HCT116 (cell line): Measurements from ENCODE around the gene CCKAR. TPM values are rescaled to one million over a fixed set of nuclear protein-coding genes. Genes with fewer than 3 reads are reported as not detected.

Experiments used
- ATAC-seq: fragments of 200-7000 bp; cut with Tn5 transposase; 2 replicates; pipeline ENCODE4 v1.9.1; 2020; ENCODE audit warnings: mild to moderate bottlenecking, moderate library complexity
- BruUV-seq: library from RNA; stranded (reverse); fragments of 400-500 nt; replicated peaks from 2 replicates; lab custom pipeline; 2021; lab: Mats Ljungman, UMichigan
- CTCF ChIA-PET: fragments of 300-600 bp; sonication (Branson Sonifier 250); formaldehyde crosslinking; loops from one replicate; lab custom pipeline; 2021; ENCODE audit warnings: antibody characterized with exemption; lab: Charles Lee
- POLR2A ChIA-PET: fragments of 300-600, 350-600 bp; sonication (Branson Sonifier 250); formaldehyde crosslinking; loops from one replicate; lab custom pipeline; 2021; ENCODE audit warnings: antibody characterized with exemption; lab: Charles Lee
- RAD21 ChIA-PET, 2 experiments: fragments of 300-600 bp; sonication (Branson Sonifier 250); formaldehyde crosslinking; loops; one replicate each; lab custom pipeline; 2023; ENCODE audit warnings: low total read pairs in 2 of 2; ENCODE audit not compliant: uncharacterized antibody in 2 of 2, unreplicated experiment in 2 of 2, low non-redundant PET in 1 of 2; lab: Charles Lee
- DNase-seq: peaks from one replicate; pipeline ENCODE4 v3.0.0-alpha.2; 2010; ENCODE audit warnings: low read depth, low spot score
- H2AFZ ChIP-seq: fragments of 200-600 bp; shearing (Covaris generic), sonication (generic); 2 replicates; pipeline ENCODE4 v1.6.1; 2017; ENCODE audit warnings: low read depth, mixed run types, mixed read lengths, antibody characterized with exemption, low read length; ENCODE audit not compliant: poor library complexity, severe bottlenecking
- H3K27ac ChIP-seq: 2 replicates; pipeline ENCODE4 v1.5.1; 2012; ENCODE audit warnings: low read depth, low read length
- H3K27me3 ChIP-seq: fragments of 200-600 bp; sonication (generic); 2 replicates; pipeline ENCODE4 v1.6.1; 2016; ENCODE audit warnings: mixed run types, low read length, mixed read lengths; ENCODE audit not compliant: insufficient read depth
- H3K36me3 ChIP-seq, 2 experiments: fragments of 200-500 bp in 1 of 2; fragments of 200-600 bp in 1 of 2; sonication (Bioruptor generic) in 1 of 2; sonication (generic) in 1 of 2; 2 replicates each; pipeline versions ENCODE4 v1.5.1 to v1.6.1; 2014 to 2016; ENCODE audit warnings: low read length in 2 of 2, inconsistent platforms in 1 of 2, mixed read lengths in 1 of 2, mixed run types in 1 of 2; ENCODE audit not compliant: insufficient read depth in 2 of 2, control insufficient read depth in 1 of 2
- H3K4me1 ChIP-seq, 2 experiments: fragments of 200-600 bp in 1 of 2; sonication (generic) in 1 of 2; 2 replicates each; pipeline versions ENCODE4 v1.5.1 to v1.6.1; 2012 to 2017; ENCODE audit warnings: low read length in 2 of 2, inconsistent platforms in 1 of 2, mild to moderate bottlenecking in 1 of 2, mixed read lengths in 1 of 2, mixed run types in 1 of 2, moderate library complexity in 1 of 2; ENCODE audit not compliant: insufficient read depth in 2 of 2, control insufficient read depth in 1 of 2
- H3K4me2 ChIP-seq: fragments of 200-600 bp; sonication (generic); 2 replicates; pipeline ENCODE4 v1.6.1; 2017; ENCODE audit warnings: mixed run types, low read length, mixed read lengths
- H3K4me3 ChIP-seq, 2 experiments: fragments of 200-600 bp in 1 of 2; sonication (generic) in 1 of 2; replicated peaks in 1 of 2; 2 replicates each; pipeline ENCODE4 v1.5.1; 2011 to 2016; ENCODE audit warnings: low read length in 2 of 2, control low read depth in 1 of 2, low read depth in 1 of 2, mild to moderate bottlenecking in 1 of 2, mixed read lengths in 1 of 2, mixed run types in 1 of 2
- H3K79me2 ChIP-seq: fragments of 200-600 bp; sonication (generic); 2 replicates; pipeline ENCODE4 v1.6.1; 2017; ENCODE audit warnings: mild to moderate bottlenecking, mixed run types, low read length, moderate library complexity, mixed read lengths; ENCODE audit not compliant: insufficient read depth
- H3K9ac ChIP-seq: fragments of 200-600 bp; sonication (generic); 2 replicates; pipeline ENCODE4 v1.6.1; 2016; ENCODE audit warnings: low read length, mixed read lengths
- H3K9me2 ChIP-seq: fragments of 200-600 bp; sonication (generic), shearing (Covaris generic); 2 replicates; pipeline ENCODE4 v1.6.1; 2017; ENCODE audit warnings: mixed run types, mild to moderate bottlenecking, moderate library complexity; ENCODE audit not compliant: insufficient read depth
- H3K9me3 ChIP-seq, 2 experiments: fragments of 200-500 bp in 1 of 2; fragments of 200-600 bp in 1 of 2; sonication (Bioruptor generic) in 1 of 2; sonication (generic) in 1 of 2; 2 replicates each; pipeline ENCODE4 v1.6.1; 2014 to 2017; ENCODE audit warnings: low read length in 2 of 2, mixed read lengths in 2 of 2, inconsistent platforms in 1 of 2, low read depth in 1 of 2, mild to moderate bottlenecking in 1 of 2, mixed run types in 1 of 2, moderate library complexity in 1 of 2; ENCODE audit not compliant: control insufficient read depth in 1 of 2, insufficient read depth in 1 of 2
- H4K20me1 ChIP-seq: fragments of 200-600 bp; sonication (generic), shearing (Covaris generic); 2 replicates; pipeline ENCODE4 v1.6.1; 2017; ENCODE audit warnings: mixed run types, mild to moderate bottlenecking, moderate library complexity; ENCODE audit not compliant: insufficient read depth
- CBX3 ChIP-seq: IDR thresholded peaks from 2 replicates; pipeline ENCODE4 v1.6.1; 2012; ENCODE audit warnings: low read depth
- CEBPB ChIP-seq: IDR thresholded peaks from 2 replicates; pipeline ENCODE4 v1.6.1; 2012; ENCODE audit warnings: low read depth
- EGR1 ChIP-seq: IDR thresholded peaks from 2 replicates; pipeline ENCODE4 v1.6.1; 2012; ENCODE audit warnings: low read depth
- EZH2 ChIP-seq: fragments of 200-600 bp; sonication (generic); IDR thresholded peaks from 2 replicates; pipeline ENCODE4 v1.6.1; 2017; ENCODE audit warnings: antibody characterized with exemption, mixed run types
- FOSL1 ChIP-seq: IDR thresholded peaks from 2 replicates; pipeline ENCODE4 v1.6.1; 2012; ENCODE audit warnings: low read depth
- JUND ChIP-seq: IDR thresholded peaks from 2 replicates; pipeline ENCODE4 v1.6.1; 2012
- POLR2AphosphoS5 ChIP-seq: IDR thresholded peaks from 2 replicates; pipeline ENCODE4 v1.6.1; 2011; ENCODE audit warnings: mild to moderate bottlenecking, low read depth, low read length, moderate library complexity
- SIN3A ChIP-seq: IDR thresholded peaks from 2 replicates; pipeline ENCODE4 v1.6.1; 2012; ENCODE audit warnings: low read depth
- TCF7L2 ChIP-seq: IDR thresholded peaks from 2 replicates; pipeline ENCODE4 v1.7.0; 2011; ENCODE audit warnings: borderline replicate concordance, inconsistent platforms; ENCODE audit not compliant: insufficient read depth, insufficient read length; ENCODE audit errors: extremely low read depth
- YY1 ChIP-seq: IDR thresholded peaks from 2 replicates; pipeline ENCODE4 v1.6.1; 2011; ENCODE audit warnings: low read length, low read depth, moderate library complexity, mild to moderate bottlenecking; ENCODE audit not compliant: insufficient replicate concordance; ENCODE audit errors: extremely low read depth
- ZFX ChIP-seq: fragments of 450-650 bp; IDR thresholded peaks from 2 replicates; pipeline ENCODE4 v1.6.1; 2017
- intact Hi-C: fragments of 100-400 bp; cut with micrococcal nuclease; formaldehyde crosslinking; loops from 2 replicates; pipeline ENCODE4 v1.10.0; 2022
- total RNA-seq: library from RNA; stranded (reverse); gene quantifications from one replicate; pipeline ENCODE4 v1.2.1, GENCODE V29; 2021; ENCODE audit not compliant: unreplicated experiment
- TF ChIP-seq, protein P1 (sequence below): IDR thresholded peaks from 2 replicates; pipeline ENCODE4 v1.6.1; 2012; ENCODE audit warnings: low read depth

Gene CCKAR
- total RNA-seq, 1 experiment from 2014 or later: not detected

GRCh38 chr4:26522478-26522877 is 32.2 kb upstream of the CCKAR start:
- BruUV-seq: no TSS peak
- no peak for ATAC-seq
- POLR2A ChIA-PET: interaction anchor here (1.2 kb wide), 1 partner anchor 61 kb away, joined by 3 read pairs; the partner anchor contains the start of gene TBC1D19

GRCh38 chr4:26520728-26521450 is 30.6 kb upstream of the CCKAR start:
- no peaks in the 10 kb centered on the region for H3K9me2 ChIP-seq
- no peak overlapping the region for H2AFZ ChIP-seq
- ChIA-PET POLR2A (no interaction called here), RAD21 (no interaction called here), CTCF (no interaction called here)
- no peaks in the 10 kb centered on the region for H3K36me3 ChIP-seq
- H4K20me1 ChIP-seq: no peaks in the 10 kb centered on the region
- H3K9ac ChIP-seq: no peak overlapping the region
- no TSS peak for BruUV-seq
- no peak overlapping the region for H3K27ac ChIP-seq
- ATAC-seq: no peak
- H3K4me3 ChIP-seq: no peak overlapping the region
- TF ChIP-seq CEBPB (no peak), YY1 (no peak), EZH2 (no peak), POLR2AphosphoS5 (no peak), TCF7L2 (no peak), FOSL1 (no peak), JUND (no peak), SIN3A (no peak), CBX3 (no peak)
- TF ChIP-seq, protein P1, sequence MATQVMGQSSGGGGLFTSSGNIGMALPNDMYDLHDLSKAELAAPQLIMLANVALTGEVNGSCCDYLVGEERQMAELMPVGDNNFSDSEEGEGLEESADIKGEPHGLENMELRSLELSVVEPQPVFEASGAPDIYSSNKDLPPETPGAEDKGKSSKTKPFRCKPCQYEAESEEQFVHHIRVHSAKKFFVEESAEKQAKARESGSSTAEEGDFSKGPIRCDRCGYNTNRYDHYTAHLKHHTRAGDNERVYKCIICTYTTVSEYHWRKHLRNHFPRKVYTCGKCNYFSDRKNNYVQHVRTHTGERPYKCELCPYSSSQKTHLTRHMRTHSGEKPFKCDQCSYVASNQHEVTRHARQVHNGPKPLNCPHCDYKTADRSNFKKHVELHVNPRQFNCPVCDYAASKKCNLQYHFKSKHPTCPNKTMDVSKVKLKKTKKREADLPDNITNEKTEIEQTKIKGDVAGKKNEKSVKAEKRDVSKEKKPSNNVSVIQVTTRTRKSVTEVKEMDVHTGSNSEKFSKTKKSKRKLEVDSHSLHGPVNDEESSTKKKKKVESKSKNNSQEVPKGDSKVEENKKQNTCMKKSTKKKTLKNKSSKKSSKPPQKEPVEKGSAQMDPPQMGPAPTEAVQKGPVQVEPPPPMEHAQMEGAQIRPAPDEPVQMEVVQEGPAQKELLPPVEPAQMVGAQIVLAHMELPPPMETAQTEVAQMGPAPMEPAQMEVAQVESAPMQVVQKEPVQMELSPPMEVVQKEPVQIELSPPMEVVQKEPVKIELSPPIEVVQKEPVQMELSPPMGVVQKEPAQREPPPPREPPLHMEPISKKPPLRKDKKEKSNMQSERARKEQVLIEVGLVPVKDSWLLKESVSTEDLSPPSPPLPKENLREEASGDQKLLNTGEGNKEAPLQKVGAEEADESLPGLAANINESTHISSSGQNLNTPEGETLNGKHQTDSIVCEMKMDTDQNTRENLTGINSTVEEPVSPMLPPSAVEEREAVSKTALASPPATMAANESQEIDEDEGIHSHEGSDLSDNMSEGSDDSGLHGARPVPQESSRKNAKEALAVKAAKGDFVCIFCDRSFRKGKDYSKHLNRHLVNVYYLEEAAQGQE: no peak
- intact Hi-C loops: no loop called here
- peaks cover 0 to 12% of the 10 kb centered on the region in 2 experiments; a peak in 2 of 4 replicates for H3K4me1 ChIP-seq
- H3K79me2 ChIP-seq: no peaks in the 10 kb centered on the region
- no peaks in the 10 kb centered on the region for H3K9me3 ChIP-seq
- no peak overlapping the region for H3K4me2 ChIP-seq
- no peaks in the 10 kb centered on the region for H3K27me3 ChIP-seq
- DNase-seq: no peak

More at GRCh38 chr4:26522478-26522877, 32.2 kb upstream of the CCKAR start:
- TF ChIP-seq EGR1 (no peak), ZFX (no peak)
- no peak overlapping the region for H3K27ac ChIP-seq
- no peak for DNase-seq
- H3K27me3 ChIP-seq: no peaks in the 10 kb centered on the region
- no peaks in the 10 kb centered on the region for H3K9me3 ChIP-seq
- CTCF ChIA-PET: no interaction called here
- H3K9me2 ChIP-seq: no peaks in the 10 kb centered on the region
- H3K4me2 ChIP-seq: no peak overlapping the region
- H3K4me3 ChIP-seq: no peak overlapping the region
- H2AFZ ChIP-seq: no peak overlapping the region
- intact Hi-C loops: no loop called here
- no peak overlapping the region for H3K9ac ChIP-seq
- no peaks in the 10 kb centered on the region for H3K79me2 ChIP-seq
- H3K4me1 ChIP-seq: peaks cover 0 to 13% of the 10 kb centered on the region in 2 experiments; a peak in 2 of 4 replicates
- no peaks in the 10 kb centered on the region for H3K36me3 ChIP-seq
- no peaks in the 10 kb centered on the region for H4K20me1 ChIP-seq
- RAD21 ChIA-PET: no interaction called here
